HAP-1 (cell line): Measurements from ENCODE around the gene C14orf119.

ENCODE experiments used
- DNase-seq, 2 experiments: peaks; one replicate each; pipeline ENCODE4 v3.0.0-alpha.2; 2016 to 2020; ENCODE audit warnings: low spot score in 2 of 2
- H3K27me3 ChIP-seq: fragments of 250-450 bp; sonication (Bioruptor Pico); 2 replicates; pipeline ENCODE4 v1.5.1; 2020; ENCODE audit warnings: low read depth, mild to moderate bottlenecking, moderate library complexity
- H3K36me3 ChIP-seq: fragments of 250-450 bp; sonication (Bioruptor Pico); replicated peaks from 2 replicates; pipeline ENCODE4 v1.5.1; 2020; ENCODE audit warnings: mild to moderate bottlenecking
- H3K4me1 ChIP-seq: fragments of 250-450 bp; sonication (Bioruptor Pico); 2 replicates; pipeline ENCODE4 v1.5.1; 2020; ENCODE audit warnings: mild to moderate bottlenecking
- H3K4me3 ChIP-seq: fragments of 250-450 bp; sonication (Bioruptor Pico); 2 replicates; pipeline ENCODE4 v1.5.1; 2020; ENCODE audit warnings: mild to moderate bottlenecking, moderate library complexity
- H3K9me3 ChIP-seq: fragments of 250-450 bp; sonication (Bioruptor Pico); 2 replicates; pipeline ENCODE4 v1.5.1; 2020; ENCODE audit warnings: mild to moderate bottlenecking, moderate library complexity
- in situ Hi-C: fragments of 300-500 bp; cut with MboI; formaldehyde crosslinking; loops from 3 replicates; pipeline ENCODE4 v1.14.3; 2020; ENCODE audit warnings: low sequenced_read_pairs, inconsistent platforms, mixed read lengths

C14orf119 gene

GRCh38 chr14:23140371-23140770 is 45.1 kb downstream of the C14orf119 start:
- H3K36me3 ChIP-seq, result no peaks in the 10 kb centered on the region
- no peak for DNase-seq
- in situ Hi-C loops, result no loop called here

GRCh38 chr14:23141706-23142444 is 46.6 kb downstream of the C14orf119 start:
- in situ Hi-C loops, result no loop called here
- Histone ChIP-seq H3K36me3 (no peaks in the 10 kb centered on the region), H3K4me1 (peaks cover 12% of the 10 kb centered on the region), H3K9me3 (no peaks in the 10 kb centered on the region), H3K27me3 (no peaks in the 10 kb centered on the region), H3K4me3 (no peak overlapping the region)
- DNase-seq, result peak; percentile 74 to 86

More at GRCh38 chr14:23140371-23140770, 45.1 kb downstream of the C14orf119 start:
- Histone ChIP-seq H3K9me3 (no peaks in the 10 kb centered on the region), H3K27me3 (no peaks in the 10 kb centered on the region), H3K4me1 (peaks cover 12% of the 10 kb centered on the region), H3K4me3 (no peak overlapping the region)

GRCh38 chr14:23142826-23143225 is 47.5 kb downstream of the C14orf119 start:
- Histone ChIP-seq H3K4me3 (no peak overlapping the region), H3K9me3 (no peaks in the 10 kb centered on the region), H3K27me3 (no peaks in the 10 kb centered on the region), H3K4me1 (peaks cover 12% of the 10 kb centered on the region), H3K36me3 (no peaks in the 10 kb centered on the region)
- in situ Hi-C loops, result no loop called here
- no peak for DNase-seq

- in situ Hi-C loops, result no loop called here
Measured at GRCh38 chr14:23143911-23144310, 48.6 kb downstream of the C14orf119 start.

GRCh38 chr14:23145794-23146350 is 50.6 kb downstream of the C14orf119 start:
- no peaks in the 10 kb centered on the region for H3K27me3 ChIP-seq
- no peaks in the 10 kb centered on the region for H3K36me3 ChIP-seq
- no peaks in the 10 kb centered on the region for H3K9me3 ChIP-seq
- in situ Hi-C loops, result no loop called here
- H3K4me3 ChIP-seq, result no peak overlapping the region
- no peak for DNase-seq
- peaks cover 12% of the 10 kb centered on the region for H3K4me1 ChIP-seq

More at GRCh38 chr14:23143911-23144310, 48.6 kb downstream of the C14orf119 start:
- H3K36me3 ChIP-seq, result no peaks in the 10 kb centered on the region
- no peak for DNase-seq
- no peaks in the 10 kb centered on the region for H3K27me3 ChIP-seq
- no peaks in the 10 kb centered on the region for H3K9me3 ChIP-seq
- H3K4me3 ChIP-seq, result no peak overlapping the region
- H3K4me1 ChIP-seq, result peaks cover 12% of the 10 kb centered on the region

GRCh38 chr14:23146351-23146910 is 51.1 kb downstream of the C14orf119 start:
- DNase-seq, result no peak
- H3K36me3 ChIP-seq, result no peaks in the 10 kb centered on the region
- in situ Hi-C loops, result no loop called here
- no peaks in the 10 kb centered on the region for H3K27me3 ChIP-seq
- H3K4me1 ChIP-seq, result peaks cover 12% of the 10 kb centered on the region
- H3K4me3 ChIP-seq, result no peak overlapping the region
- H3K9me3 ChIP-seq, result no peaks in the 10 kb centered on the region

GRCh38 chr14:23146980-23147379 is 51.7 kb downstream of the C14orf119 start:
- DNase-seq, result no peak
- in situ Hi-C loops, result no loop called here
- H3K27me3 ChIP-seq, result no peaks in the 10 kb centered on the region
- no peaks in the 10 kb centered on the region for H3K36me3 ChIP-seq
- H3K4me3 ChIP-seq, result no peak overlapping the region
- H3K9me3 ChIP-seq, result no peaks in the 10 kb centered on the region
- peaks cover 8% of the 10 kb centered on the region for H3K4me1 ChIP-seq

- no peak for DNase-seq
- Histone ChIP-seq H3K36me3 (no peaks in the 10 kb centered on the region), H3K9me3 (no peaks in the 10 kb centered on the region), H3K4me1 (peaks cover under 1% of the 10 kb centered on the region), H3K27me3 (no peaks in the 10 kb centered on the region), H3K4me3 (no peak overlapping the region)
- in situ Hi-C loops, result no loop called here
Measured at GRCh38 chr14:23147676-23148075, 52.4 kb downstream of the C14orf119 start.

GRCh38 chr14:23148591-23149249 is 53.4 kb downstream of the C14orf119 start:
- H3K4me3 ChIP-seq, result no peak overlapping the region
- in situ Hi-C loops, result no loop called here
- no peaks in the 10 kb centered on the region for H3K4me1 ChIP-seq
- H3K27me3 ChIP-seq, result no peaks in the 10 kb centered on the region
- no peaks in the 10 kb centered on the region for H3K9me3 ChIP-seq
- no peak for DNase-seq
- H3K36me3 ChIP-seq, result no peaks in the 10 kb centered on the region

- Histone ChIP-seq H3K36me3 (no peaks in the 10 kb centered on the region), H3K4me3 (no peak overlapping the region), H3K4me1 (no peaks in the 10 kb centered on the region), H3K9me3 (no peaks in the 10 kb centered on the region), H3K27me3 (no peaks in the 10 kb centered on the region)
- no peak for DNase-seq
- in situ Hi-C loops, result no loop called here
Measured at GRCh38 chr14:23149745-23150144, 54.4 kb downstream of the C14orf119 start.
